Suppressor macrophage (primary cell): Measurements from ENCODE around the gene PARP14.
"Not testable (repeated sequence)": the region's sequence is repeated elsewhere in the genome, so short reads cannot be mapped to it uniquely, and the experiment has no call there.

ENCODE experiments used
- DNase-seq, 4 experiments: peaks; one replicate each; pipeline ENCODE4 v3.0.0-alpha.2; 2020 to 2022
- total RNA-seq, 17 experiments: gene quantifications; one replicate each; lab custom pipeline; 2026; ENCODE audit warnings: mixed read lengths in 6 of 17, inconsistent platforms in 3 of 17; lab: John Stamatoyannopoulos, UW

Gene PARP14
- total RNA-seq, result 151 to 3,046 (median 265) reads per million in 17 experiments

GRCh38 chr3:122680475-122681283 lies at the start of gene PARP14:
Gene PARP14, plus strand, starts transcription at chr3:122680839. Its CDS starts 45 bp downstream, at chr3:122680884.
- DNase-seq, result peak; percentile 71 to 85 (median 80)

GRCh38 chr3:122635789-122636188 lies 44.9 kb upstream of the PARP14 start:
- no peak for DNase-seq

GRCh38 chr3:122636697-122637096 lies 43.9 kb upstream of the PARP14 start:
- no peak for DNase-seq

GRCh38 chr3:122640437-122640999 lies 40.1 kb upstream of the PARP14 start:
- no peak for DNase-seq

GRCh38 chr3:122642935-122643334 lies 37.7 kb upstream of the PARP14 start:
- DNase-seq, result no peak

GRCh38 chr3:122646146-122646988 lies 34.3 kb upstream of the PARP14 start:
- DNase-seq, result no peak

GRCh38 chr3:122651233-122651907 lies 29.3 kb upstream of the PARP14 start:
- DNase-seq, result not testable (repeated sequence)

GRCh38 chr3:122651962-122652361 lies 28.7 kb upstream of the PARP14 start:
- DNase-seq, result not testable (repeated sequence)

- DNase-seq, result not testable (repeated sequence)
These were observed 22.3 kb upstream of the PARP14 start for GRCh38 chr3:122658336-122658735.

- peak in 3 of 4 experiments; percentile 6 to 13 (median 10) for DNase-seq
These were observed 20.2 kb upstream of the PARP14 start for GRCh38 chr3:122660297-122660974.

- peak; percentile 49 to 67 (median 61) for DNase-seq
These were observed 19.0 kb upstream of the PARP14 start for GRCh38 chr3:122661633-122662032.

- DNase-seq, result no peak
These were observed 18.1 kb upstream of the PARP14 start for GRCh38 chr3:122662505-122662904.

GRCh38 chr3:122665226-122665786 lies 15.3 kb upstream of the PARP14 start:
- no peak for DNase-seq

GRCh38 chr3:122665881-122666280 lies 14.8 kb upstream of the PARP14 start:
- no peak for DNase-seq

GRCh38 chr3:122668930-122669730 lies 11.5 kb upstream of the PARP14 start:
- no peak for DNase-seq

GRCh38 chr3:122671553-122671952 lies 9.1 kb upstream of the PARP14 start:
- DNase-seq, result no peak

- DNase-seq, result peak in 2 of 4 experiments; percentile 3 to 30
These were observed 6.3 kb upstream of the PARP14 start for GRCh38 chr3:122674339-122674738.

GRCh38 chr3:122676759-122677158 lies 3.9 kb upstream of the PARP14 start:
- DNase-seq, result no peak

- DNase-seq, result no peak
These were observed 3.4 kb upstream of the PARP14 start for GRCh38 chr3:122677216-122677615.

GRCh38 chr3:122678506-122678905 lies 2.1 kb upstream of the PARP14 start:
- peak; percentile 75 to 88 (median 80) for DNase-seq
